ES-I3 (cell line): ENCODE results near the gene C1orf141.

ENCODE experiments used
- H3K36me3 ChIP-seq: 2 replicates; pipeline ENCODE4 v1.6.1; 2013; ENCODE audit warnings: mild to moderate bottlenecking, low read length, control low read depth, moderate library complexity; ENCODE audit not compliant: insufficient read depth
- H3K4me1 ChIP-seq: 2 replicates; pipeline ENCODE4 v1.6.1; 2013; ENCODE audit warnings: mild to moderate bottlenecking, control low read depth, low read length; ENCODE audit not compliant: insufficient read depth
- H3K9ac ChIP-seq: 2 replicates; pipeline ENCODE4 v1.6.1; 2013; ENCODE audit warnings: low read depth, mild to moderate bottlenecking, low read length, moderate library complexity
- H3K9me3 ChIP-seq: 2 replicates; pipeline ENCODE4 v1.6.1; 2013; ENCODE audit warnings: mild to moderate bottlenecking, low read length, moderate library complexity; ENCODE audit not compliant: control insufficient read depth, insufficient read depth

The C1orf141 gene

DNA sequence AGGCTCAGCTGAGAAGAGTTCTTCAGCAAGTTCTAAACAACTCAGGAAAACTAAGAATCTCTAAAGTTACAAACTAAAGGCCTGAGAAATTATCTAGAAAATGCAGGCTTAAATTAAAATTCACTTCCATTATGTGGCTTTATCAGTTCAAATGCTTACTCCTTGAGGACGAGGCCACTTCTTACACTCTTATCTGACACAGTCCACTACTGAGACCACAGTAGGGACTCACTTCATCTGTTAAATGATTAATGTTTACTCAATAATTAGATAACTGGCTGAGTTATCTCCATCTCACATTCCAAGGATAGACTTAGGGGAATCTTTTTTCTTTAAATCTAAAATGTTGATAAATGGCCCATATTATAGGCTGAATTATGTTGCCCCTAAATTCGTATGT, 1.6 kb downstream of the C1orf141 start:
- no peaks in the 10 kb centered on the region for H3K9me3 ChIP-seq
- no peak overlapping the region for H3K9ac ChIP-seq
- no peaks in the 10 kb centered on the region for H3K36me3 ChIP-seq
- H3K4me1 ChIP-seq = 0 out of 2 replicates have a peak, but pooled peaks cover 6% of the 10 kb centered on the region

DNA sequence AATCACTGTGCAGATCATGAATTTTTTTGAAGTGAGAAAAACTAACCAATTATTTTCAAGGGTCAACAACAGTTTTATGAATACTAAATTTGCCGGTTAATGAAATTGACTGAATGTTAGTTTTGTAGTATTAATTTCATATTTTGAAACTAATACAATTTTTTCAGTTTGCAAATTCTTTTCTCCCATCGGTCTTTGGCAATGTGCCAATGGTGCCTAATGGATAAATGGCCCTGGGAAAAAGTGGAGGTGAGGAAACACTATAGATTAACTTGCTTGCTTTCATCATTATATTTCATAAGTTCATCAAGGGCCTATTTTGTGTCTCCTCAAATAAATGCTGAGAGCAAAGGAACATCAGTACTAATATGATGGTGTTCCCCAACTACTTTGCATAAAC, 4.1 kb downstream of the C1orf141 start:
- H3K9me3 ChIP-seq = no peaks in the 10 kb centered on the region

GRCh38 chr1:67126974-67127373, 7.8 kb downstream of the C1orf141 start:
- H3K4me1 ChIP-seq = peaks cover 3% of the 10 kb centered on the region; the same call in 1 of the 2 replicates
- no peaks in the 10 kb centered on the region for H3K9me3 ChIP-seq
- H3K36me3 ChIP-seq = no peaks in the 10 kb centered on the region
- H3K9ac ChIP-seq = no peak overlapping the region

More for the DNA sequence above, 4.1 kb downstream of the C1orf141 start:
- Histone ChIP-seq H3K4me1 (peaks cover 3% of the 10 kb centered on the region; the same call in 1 of the 2 replicates), H3K9ac (no peak overlapping the region), H3K36me3 (no peaks in the 10 kb centered on the region)

DNA sequence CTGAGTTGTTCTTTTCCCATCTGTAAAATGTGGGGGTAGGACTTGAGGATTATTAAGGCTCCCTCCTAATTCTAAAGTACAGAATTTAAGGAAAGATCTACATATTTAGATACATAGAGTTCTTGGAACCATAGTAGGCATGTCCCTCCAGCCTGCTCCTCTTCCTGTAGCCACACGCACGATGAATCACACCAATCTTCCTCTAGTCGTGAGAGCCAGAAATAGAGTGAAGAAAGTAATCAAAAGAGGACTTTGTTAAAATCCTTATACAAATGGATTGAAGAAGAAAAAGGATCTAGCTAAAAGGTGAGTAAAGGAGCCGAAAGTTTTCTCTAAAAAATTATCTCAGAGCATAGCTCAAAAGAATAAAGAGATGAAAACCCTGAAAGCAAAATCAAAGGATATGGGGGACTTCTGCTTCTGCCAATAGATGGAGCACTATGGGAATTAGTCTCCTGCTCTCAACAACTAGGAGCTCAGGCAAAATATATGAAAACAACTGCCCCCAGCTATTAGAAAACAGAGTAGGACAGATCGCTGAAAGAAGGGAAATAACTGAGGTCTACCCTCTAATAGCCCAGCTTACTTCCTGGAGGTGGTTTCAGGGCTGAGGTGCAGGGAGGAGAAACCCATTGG, 8.5 kb downstream of the C1orf141 start:
- Histone ChIP-seq H3K4me1 (peaks cover 3% of the 10 kb centered on the region; the same call in 1 of the 2 replicates), H3K9ac (no peak overlapping the region), H3K36me3 (no peaks in the 10 kb centered on the region), H3K9me3 (no peaks in the 10 kb centered on the region)

DNA sequence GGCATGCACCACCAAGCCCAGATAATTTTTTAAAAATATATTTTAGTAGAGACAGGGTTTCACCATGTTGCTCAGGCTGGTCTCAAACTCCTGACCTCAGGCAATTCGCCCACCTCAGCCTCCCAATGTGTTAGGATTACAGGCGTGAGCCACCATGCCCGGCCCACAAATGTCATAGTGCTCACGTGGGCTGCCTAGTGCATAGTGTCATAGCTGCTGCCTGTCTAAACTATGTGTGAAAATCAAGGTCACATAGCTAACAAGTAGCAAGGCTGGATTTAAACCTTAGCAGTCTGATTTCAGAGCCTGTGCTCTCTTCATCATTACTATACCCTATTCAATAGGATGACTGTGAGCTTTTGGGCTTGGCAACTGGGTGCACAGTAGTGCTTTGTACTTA, 10.3 kb downstream of the C1orf141 start:
- Histone ChIP-seq H3K9me3 (no peaks in the 10 kb centered on the region; the same call in 1 of the 2 replicates), H3K4me1 (peaks cover 3% of the 10 kb centered on the region; the same call in 1 of the 2 replicates), H3K36me3 (no peaks in the 10 kb centered on the region), H3K9ac (no peak overlapping the region)

GRCh38 chr1:67120855-67121619, 13.7 kb downstream of the C1orf141 start:
- Histone ChIP-seq H3K9ac (no peak overlapping the region), H3K9me3 (no peaks in the 10 kb centered on the region; the same call in 1 of the 2 replicates), H3K36me3 (no peaks in the 10 kb centered on the region), H3K4me1 (no peaks in the 10 kb centered on the region)

DNA sequence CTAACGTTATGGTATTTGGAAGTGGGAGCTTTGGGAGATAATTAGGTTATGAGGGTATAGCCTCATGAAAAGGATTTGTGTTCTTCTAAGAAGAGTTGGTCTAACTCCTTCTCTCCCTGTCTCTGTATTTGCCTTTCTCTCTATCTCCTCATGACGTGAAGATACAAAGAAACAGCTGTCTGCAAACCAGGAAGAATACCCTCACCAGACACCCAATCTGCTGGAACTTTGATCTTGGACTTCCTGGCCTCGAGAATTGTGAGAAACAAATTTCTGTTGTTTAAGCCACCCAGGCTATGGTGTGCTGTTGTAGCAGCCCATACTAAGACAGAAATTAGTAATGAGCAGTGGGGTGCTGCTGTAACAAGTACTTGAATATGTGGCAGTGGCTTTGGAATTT, 16.1 kb downstream of the C1orf141 start:
- Histone ChIP-seq H3K9me3 (no peaks in the 10 kb centered on the region; the same call in 1 of the 2 replicates), H3K4me1 (no peaks in the 10 kb centered on the region), H3K9ac (no peak overlapping the region), H3K36me3 (no peaks in the 10 kb centered on the region)

DNA sequence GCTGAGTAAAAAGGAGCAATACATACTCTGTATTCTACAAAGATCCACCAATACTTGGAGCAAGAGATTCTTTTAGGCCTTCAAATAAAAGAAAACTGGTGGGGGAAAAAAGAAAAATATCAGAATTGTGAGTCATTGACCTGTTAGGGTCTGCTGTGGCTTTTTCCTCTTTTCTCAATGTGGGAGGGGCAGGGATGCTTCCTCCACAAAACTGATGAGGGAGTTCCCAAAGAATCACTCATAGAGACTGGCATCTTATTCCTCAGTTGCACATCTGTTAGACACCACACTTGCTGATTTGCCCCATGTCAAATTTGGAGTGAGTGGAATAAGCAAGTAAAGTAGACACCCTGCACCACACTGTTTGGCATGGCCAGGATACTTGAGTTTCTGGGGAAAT, 16.6 kb downstream of the C1orf141 start:
- no peaks in the 10 kb centered on the region for H3K4me1 ChIP-seq
- no peaks in the 10 kb centered on the region; the same call in 1 of the 2 replicates for H3K9me3 ChIP-seq
- H3K36me3 ChIP-seq = no peaks in the 10 kb centered on the region
- H3K9ac ChIP-seq = no peak overlapping the region

GRCh38 chr1:67114162-67114561, 20.6 kb downstream of the C1orf141 start:
- Histone ChIP-seq H3K9me3 (no peaks in the 10 kb centered on the region), H3K4me1 (no peaks in the 10 kb centered on the region), H3K9ac (no peak overlapping the region), H3K36me3 (no peaks in the 10 kb centered on the region)

GRCh38 chr1:67110352-67110751, 24.4 kb downstream of the C1orf141 start:
- H3K36me3 ChIP-seq = no peaks in the 10 kb centered on the region
- H3K9me3 ChIP-seq = no peaks in the 10 kb centered on the region
- no peaks in the 10 kb centered on the region for H3K4me1 ChIP-seq
- no peak overlapping the region for H3K9ac ChIP-seq

GRCh38 chr1:67105508-67105907, 29.3 kb downstream of the C1orf141 start:
- Histone ChIP-seq H3K9ac (no peak overlapping the region), H3K9me3 (no peaks in the 10 kb centered on the region), H3K36me3 (no peaks in the 10 kb centered on the region), H3K4me1 (no peaks in the 10 kb centered on the region)

DNA sequence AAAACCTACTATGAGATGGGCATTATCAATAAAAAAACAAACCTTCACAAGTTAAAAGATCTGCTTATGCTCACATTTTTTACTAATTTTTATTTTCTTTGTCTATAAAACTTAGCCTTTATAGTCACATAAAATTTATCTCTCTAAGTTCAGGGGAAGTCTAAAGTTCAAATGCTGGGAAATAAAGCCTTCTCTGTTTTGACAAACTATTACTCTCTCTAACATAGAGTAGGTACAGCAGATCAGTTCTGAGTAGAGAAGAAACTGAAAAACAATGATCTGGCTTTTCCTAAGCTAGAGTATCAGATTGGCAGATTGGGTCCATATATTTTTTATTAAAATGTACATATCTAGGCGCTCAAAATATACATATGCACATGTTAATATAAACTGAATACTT, 31.2 kb downstream of the C1orf141 start:
- H3K9ac ChIP-seq = no peak overlapping the region
- no peaks in the 10 kb centered on the region for H3K4me1 ChIP-seq
- H3K9me3 ChIP-seq = no peaks in the 10 kb centered on the region
- H3K36me3 ChIP-seq = no peaks in the 10 kb centered on the region

GRCh38 chr1:67100833-67101232, 33.9 kb downstream of the C1orf141 start:
- Histone ChIP-seq H3K36me3 (no peaks in the 10 kb centered on the region), H3K9me3 (no peaks in the 10 kb centered on the region), H3K9ac (no peak overlapping the region), H3K4me1 (peaks cover 7% of the 10 kb centered on the region)

- no peaks in the 10 kb centered on the region for H3K36me3 ChIP-seq
- no peaks in the 10 kb centered on the region for H3K9me3 ChIP-seq
- no peak overlapping the region for H3K9ac ChIP-seq
- peaks cover 7% of the 10 kb centered on the region for H3K4me1 ChIP-seq
Observed at GRCh38 chr1:67097305-67097704, 37.5 kb downstream of the C1orf141 start.

GRCh38 chr1:67094191-67094590, 40.6 kb downstream of the C1orf141 start:
- peaks cover 6% of the 10 kb centered on the region; the same call in 1 of the 2 replicates for H3K9me3 ChIP-seq
- no peaks in the 10 kb centered on the region for H3K36me3 ChIP-seq
- peaks cover 7% of the 10 kb centered on the region for H3K4me1 ChIP-seq
- H3K9ac ChIP-seq = no peak overlapping the region
